Posterior cingulate gyrus (tissue), 11 donors: Measurements from ENCODE around the gene DPM2.

ENCODE experiments used
- DNase-seq, 10 donors: peaks; one replicate each; pipeline versions ENCODE4 v3.0.0 to v3.0.0-alpha.2; 2020 to 2021; ENCODE audit warnings: mixed read lengths in 3 of 10
- intact Hi-C: fragments of 100-400 bp; cut with DNase I; formaldehyde crosslinking; loops from one replicate; pipeline ENCODE4 v1.15.1; 2023

The DPM2 gene

GRCh38 chr9:127886401-127886972 is 51.2 kb downstream of the DPM2 start:
- no peak for DNase-seq
- intact Hi-C loops: no loop called here

GRCh38 chr9:127885508-127886281 is 52.0 kb downstream of the DPM2 start:
- DNase-seq: no peak
- intact Hi-C loops: no loop called here
